ENCODE results near the gene PLEKHG1. TPM values are rescaled to one million over a fixed set of nuclear protein-coding genes. Genes with fewer than 3 reads are reported as not detected.

The PLEKHG1 gene
- polyA plus RNA-seq, 1 donor from 2014 or later: 2.6 TPM

- H3K4me3 ChIP-seq (ENCODE audit: low read length): no peak overlapping the region
- H3K79me2 ChIP-seq (replicated peaks; ENCODE audit: insufficient read depth, low read length): no peaks in the 10 kb centered on the region
- H3K9me3 ChIP-seq (ENCODE audit: low read length): no peaks in the 10 kb centered on the region
- no peak for TF ChIP-seq EP300 (conservative IDR thresholded peaks at IDR 0.05; ENCODE audit: poor library complexity, severe bottlenecking)
- no peak for TF ChIP-seq EZH2 (IDR thresholded peaks at IDR 0.05; ENCODE audit: borderline replicate concordance, insufficient read depth, low read length, poor library complexity, severe bottlenecking)
- TF ChIP-seq RAD21 (conservative IDR thresholded peaks at IDR 0.05): no peak
- no peak for TF ChIP-seq MXI1 (conservative IDR thresholded peaks at IDR 0.05; ENCODE audit: poor library complexity, severe bottlenecking)
- TF ChIP-seq TAF1 (IDR thresholded peaks at IDR 0.05; ENCODE audit: low read depth): no peak
- no peak for TF ChIP-seq SMC3 (conservative IDR thresholded peaks at IDR 0.05; ENCODE audit: poor library complexity)
- no peak for TF ChIP-seq CTCF (IDR thresholded peaks at IDR 0.05; ENCODE audit: poor library complexity, severe bottlenecking)
- TF ChIP-seq, protein P1, sequence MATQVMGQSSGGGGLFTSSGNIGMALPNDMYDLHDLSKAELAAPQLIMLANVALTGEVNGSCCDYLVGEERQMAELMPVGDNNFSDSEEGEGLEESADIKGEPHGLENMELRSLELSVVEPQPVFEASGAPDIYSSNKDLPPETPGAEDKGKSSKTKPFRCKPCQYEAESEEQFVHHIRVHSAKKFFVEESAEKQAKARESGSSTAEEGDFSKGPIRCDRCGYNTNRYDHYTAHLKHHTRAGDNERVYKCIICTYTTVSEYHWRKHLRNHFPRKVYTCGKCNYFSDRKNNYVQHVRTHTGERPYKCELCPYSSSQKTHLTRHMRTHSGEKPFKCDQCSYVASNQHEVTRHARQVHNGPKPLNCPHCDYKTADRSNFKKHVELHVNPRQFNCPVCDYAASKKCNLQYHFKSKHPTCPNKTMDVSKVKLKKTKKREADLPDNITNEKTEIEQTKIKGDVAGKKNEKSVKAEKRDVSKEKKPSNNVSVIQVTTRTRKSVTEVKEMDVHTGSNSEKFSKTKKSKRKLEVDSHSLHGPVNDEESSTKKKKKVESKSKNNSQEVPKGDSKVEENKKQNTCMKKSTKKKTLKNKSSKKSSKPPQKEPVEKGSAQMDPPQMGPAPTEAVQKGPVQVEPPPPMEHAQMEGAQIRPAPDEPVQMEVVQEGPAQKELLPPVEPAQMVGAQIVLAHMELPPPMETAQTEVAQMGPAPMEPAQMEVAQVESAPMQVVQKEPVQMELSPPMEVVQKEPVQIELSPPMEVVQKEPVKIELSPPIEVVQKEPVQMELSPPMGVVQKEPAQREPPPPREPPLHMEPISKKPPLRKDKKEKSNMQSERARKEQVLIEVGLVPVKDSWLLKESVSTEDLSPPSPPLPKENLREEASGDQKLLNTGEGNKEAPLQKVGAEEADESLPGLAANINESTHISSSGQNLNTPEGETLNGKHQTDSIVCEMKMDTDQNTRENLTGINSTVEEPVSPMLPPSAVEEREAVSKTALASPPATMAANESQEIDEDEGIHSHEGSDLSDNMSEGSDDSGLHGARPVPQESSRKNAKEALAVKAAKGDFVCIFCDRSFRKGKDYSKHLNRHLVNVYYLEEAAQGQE (IDR thresholded peaks at IDR 0.05; ENCODE audit: borderline replicate concordance): no peak
- TF ChIP-seq POLR2AphosphoS5 (IDR thresholded peaks at IDR 0.05): no peak
- H4K20me1 ChIP-seq (ENCODE audit: insufficient read depth): no peaks in the 10 kb centered on the region
- no peak overlapping the region for H3K4me2 ChIP-seq (ENCODE audit: low read length)
- no peak overlapping the region for H2AFZ ChIP-seq (ENCODE audit: low read depth, low read length)
- H3K36me3 ChIP-seq (ENCODE audit: insufficient read depth, low read length): no peaks in the 10 kb centered on the region
- H3F3A ChIP-seq (ENCODE audit: insufficient read depth, low read length, poor library complexity, severe bottlenecking): no peaks in the 10 kb centered on the region
- H3K27ac ChIP-seq (ENCODE audit: low read length): no peak overlapping the region
- no peaks in the 10 kb centered on the region for H3K9me2 ChIP-seq (ENCODE audit: insufficient read depth, low read length)
- H3K9ac ChIP-seq (ENCODE audit: low read length): no peak overlapping the region
- no peaks in the 10 kb centered on the region for H3K27me3 ChIP-seq (ENCODE audit: insufficient read depth, low read depth, low read length)
Measured at GRCh38 chr6:150616586-150616985, 16.9 kb downstream of the PLEKHG1 start.

GRCh38 chr6:150617062-150617461, 17.4 kb downstream of the PLEKHG1 start:
- Histone ChIP-seq H3F3A (ENCODE audit: insufficient read depth, low read length, poor library complexity, severe bottlenecking) (no peaks in the 10 kb centered on the region), H3K9me2 (ENCODE audit: insufficient read depth, low read length) (no peaks in the 10 kb centered on the region), H3K9me3 (ENCODE audit: low read length) (no peaks in the 10 kb centered on the region), H3K79me2 (replicated peaks; ENCODE audit: insufficient read depth, low read length) (no peaks in the 10 kb centered on the region), H2AFZ (ENCODE audit: low read depth, low read length) (no peak overlapping the region), H3K36me3 (ENCODE audit: insufficient read depth, low read length) (no peaks in the 10 kb centered on the region), H3K27ac (ENCODE audit: low read length) (no peak overlapping the region), H3K4me3 (ENCODE audit: low read length) (no peak overlapping the region), H3K4me2 (ENCODE audit: low read length) (no peak overlapping the region), H4K20me1 (ENCODE audit: insufficient read depth) (no peaks in the 10 kb centered on the region), H3K9ac (ENCODE audit: low read length) (no peak overlapping the region), H3K27me3 (ENCODE audit: insufficient read depth, low read depth, low read length) (no peaks in the 10 kb centered on the region)
- TF ChIP-seq MXI1 (conservative IDR thresholded peaks at IDR 0.05; ENCODE audit: poor library complexity, severe bottlenecking): no peak
- no peak for TF ChIP-seq POLR2AphosphoS5 (IDR thresholded peaks at IDR 0.05)
- no peak for TF ChIP-seq EZH2 (IDR thresholded peaks at IDR 0.05; ENCODE audit: borderline replicate concordance, insufficient read depth, low read length, poor library complexity, severe bottlenecking)
- no peak for TF ChIP-seq RAD21 (conservative IDR thresholded peaks at IDR 0.05)
- TF ChIP-seq SMC3 (conservative IDR thresholded peaks at IDR 0.05; ENCODE audit: poor library complexity): no peak
- TF ChIP-seq EP300 (conservative IDR thresholded peaks at IDR 0.05; ENCODE audit: poor library complexity, severe bottlenecking): no peak
- TF ChIP-seq CTCF (IDR thresholded peaks at IDR 0.05; ENCODE audit: poor library complexity, severe bottlenecking): no peak
- TF ChIP-seq, protein P1 (IDR thresholded peaks at IDR 0.05; ENCODE audit: borderline replicate concordance): no peak
- no peak for TF ChIP-seq TAF1 (IDR thresholded peaks at IDR 0.05; ENCODE audit: low read depth)

Data from neural cell (in vitro differentiated cells).